H1 (cell line): ENCODE data around the gene ZNF385B. TPM values are rescaled to one million over a fixed set of nuclear protein-coding genes. Genes with fewer than 3 reads are reported as not detected.

Source experiments
- CTCF ChIA-PET: fragments of 300-600 bp; sonication (Branson Sonifier 250); formaldehyde crosslinking; loops from one replicate; lab custom pipeline; 2021; ENCODE audit not compliant: partially characterized antibody; lab: Charles Lee
- POLR2A ChIA-PET: fragments of 300-600 bp; sonication (Branson Sonifier 250); formaldehyde crosslinking; loops from one replicate; lab custom pipeline; 2021; ENCODE audit warnings: inconsistent platforms; ENCODE audit not compliant: partially characterized antibody; lab: Charles Lee
- DNase-seq, 2 experiments: peaks; one replicate each; pipeline versions ENCODE4 v3.0.0 to v3.0.0-alpha.2; 2010 to 2022; ENCODE audit warnings: low spot score in 2 of 2, low read depth in 1 of 2, mixed read lengths in 1 of 2
- FAIRE-seq: peaks from 2 replicates; lab custom pipeline; 2011; peaks lifted over from hg19 to GRCh38; lab: Jason Lieb, UNC
- H2AFZ ChIP-seq: 2 replicates; pipeline ENCODE4 v1.8.1; 2012; ENCODE audit warnings: low read length, inconsistent platforms
- H2AK5ac ChIP-seq: 2 replicates; pipeline ENCODE4 v1.6.1; 2013; ENCODE audit warnings: low read depth, low read length
- H2BK120ac ChIP-seq: replicated peaks from 2 replicates; pipeline ENCODE3; 2013; ENCODE audit warnings: low read depth, low read length, inconsistent platforms
- H2BK12ac ChIP-seq: 2 replicates; pipeline ENCODE4 v1.6.1; 2013; ENCODE audit warnings: low read depth, low read length
- H2BK15ac ChIP-seq: 2 replicates; pipeline ENCODE4 v1.6.1; 2013; ENCODE audit warnings: low read length
- H2BK20ac ChIP-seq: 2 replicates; pipeline ENCODE4 v1.6.1; 2013; ENCODE audit warnings: low read length
- H2BK5ac ChIP-seq: 2 replicates; pipeline ENCODE4 v1.6.1; 2013; ENCODE audit warnings: low read depth, low read length
- H3K14ac ChIP-seq: 2 replicates; pipeline ENCODE4 v1.6.1; 2013; ENCODE audit warnings: inconsistent platforms; ENCODE audit not compliant: insufficient read length
- H3K18ac ChIP-seq: 2 replicates; pipeline ENCODE4 v1.6.1; 2013; ENCODE audit warnings: low read length; ENCODE audit errors: extremely low read depth
- H3K23ac ChIP-seq: 2 replicates; pipeline ENCODE4 v1.6.1; 2013; ENCODE audit warnings: inconsistent platforms; ENCODE audit not compliant: insufficient read length
- H3K23me2 ChIP-seq: 2 replicates; pipeline ENCODE4 v1.6.1; 2013; ENCODE audit warnings: low read depth, low read length
- H3K27ac ChIP-seq: 2 replicates; pipeline ENCODE4 v1.6.1; 2011; ENCODE audit warnings: low read depth, low read length, inconsistent platforms
- H3K27me3 ChIP-seq, 4 experiments: replicated peaks in 1 of 4; 1 replicate in 1 of 4; 2 replicates in 3 of 4; pipeline versions ENCODE4 v1.6.1 to v1.8.1; 2011 to 2013; ENCODE audit warnings: low read length in 3 of 4, mild to moderate bottlenecking in 3 of 4, inconsistent platforms in 2 of 4, mixed read lengths in 2 of 4, moderate library complexity in 1 of 4; ENCODE audit not compliant: control insufficient read depth in 3 of 4, insufficient read depth in 3 of 4; ENCODE audit errors: extremely low read depth in 1 of 4
- H3K36me3 ChIP-seq, 4 experiments: 2 replicates each; pipeline versions ENCODE4 v1.6.1 to v1.8.1; 2011 to 2013; ENCODE audit warnings: mild to moderate bottlenecking in 4 of 4, low read length in 3 of 4, moderate library complexity in 2 of 4, control low read depth in 1 of 4, inconsistent platforms in 1 of 4; ENCODE audit not compliant: insufficient read depth in 4 of 4, control insufficient read depth in 2 of 4
- H3K4ac ChIP-seq: replicated peaks from 2 replicates; pipeline ENCODE3; 2013; ENCODE audit warnings: low read length, low read depth, mixed read lengths, inconsistent platforms; ENCODE audit not compliant: insufficient read length
- H3K4me1 ChIP-seq, 4 experiments: replicated peaks in 1 of 4; 1 replicate in 1 of 4; 2 replicates in 3 of 4; pipeline versions ENCODE4 v1.6.1 to v1.8.1; 2011 to 2013; ENCODE audit warnings: low read length in 3 of 4, inconsistent platforms in 2 of 4, mixed read lengths in 1 of 4; ENCODE audit not compliant: insufficient read depth in 4 of 4, control insufficient read depth in 3 of 4
- H3K4me2 ChIP-seq, 2 experiments: 2 replicates each; pipeline versions ENCODE4 v1.6.1 to v1.8.1; 2011 to 2013; ENCODE audit warnings: low read depth in 2 of 2, low read length in 2 of 2, control low read depth in 1 of 2, inconsistent platforms in 1 of 2, mild to moderate bottlenecking in 1 of 2; ENCODE audit not compliant: insufficient read depth in 1 of 2
- H3K4me3 ChIP-seq, 4 experiments: fragments of 200-600, 300-600 bp in 1 of 4; sonication (generic), shearing (Covaris generic), sonication (Bioruptor Twin) in 1 of 4; 2 replicates each; pipeline versions ENCODE4 v1.5.1 to v1.8.1; 2011 to 2016; ENCODE audit warnings: low read length in 4 of 4, low read depth in 3 of 4, control low read depth in 2 of 4, inconsistent platforms in 2 of 4, mild to moderate bottlenecking in 2 of 4, mixed read lengths in 1 of 4, moderate library complexity in 1 of 4; ENCODE audit not compliant: insufficient read depth in 2 of 4; ENCODE audit errors: extremely low read depth in 1 of 4
- H3K56ac ChIP-seq: replicated peaks from 2 replicates; pipeline ENCODE3; 2013; ENCODE audit warnings: low read depth, mild to moderate bottlenecking, mixed read lengths, low read length, inconsistent platforms; ENCODE audit not compliant: insufficient read length
- H3K79me1 ChIP-seq: 2 replicates; pipeline ENCODE4 v1.6.1; 2013; ENCODE audit warnings: low read depth, low read length, control low read depth
- H3K79me2 ChIP-seq, 2 experiments: 2 replicates each; pipeline versions ENCODE4 v1.6.1 to v1.8.1; 2012 to 2013; ENCODE audit warnings: low read length in 2 of 2, mild to moderate bottlenecking in 2 of 2, inconsistent platforms in 1 of 2; ENCODE audit not compliant: insufficient read depth in 2 of 2, control insufficient read depth in 1 of 2
- H3K9ac ChIP-seq, 4 experiments: replicated peaks in 1 of 4; 1 replicate in 1 of 4; 2 replicates in 3 of 4; pipeline versions ENCODE4 v1.6.1 to v1.8.1; 2011 to 2013; ENCODE audit warnings: low read depth in 3 of 4, low read length in 3 of 4, control low read depth in 2 of 4, mild to moderate bottlenecking in 2 of 4, moderate library complexity in 2 of 4, inconsistent platforms in 1 of 4; ENCODE audit errors: extremely low read depth in 1 of 4
- H3K9me3 ChIP-seq, 2 experiments: 2 replicates each; pipeline versions ENCODE4 v1.6.1 to v1.8.1; 2012 to 2013; ENCODE audit warnings: mild to moderate bottlenecking in 2 of 2, moderate library complexity in 2 of 2, control low read depth in 1 of 2, inconsistent platforms in 1 of 2, low read depth in 1 of 2, low read length in 1 of 2, mixed read lengths in 1 of 2; ENCODE audit not compliant: insufficient read depth in 2 of 2
- H4K20me1 ChIP-seq, 2 experiments: replicated peaks in 1 of 2; 2 replicates each; pipeline versions ENCODE3 to v1.8.1; 2011 to 2013; ENCODE audit warnings: inconsistent platforms in 2 of 2, low read length in 2 of 2, mild to moderate bottlenecking in 1 of 2; ENCODE audit not compliant: insufficient read depth in 2 of 2, control insufficient read depth in 1 of 2
- H4K5ac ChIP-seq: 2 replicates; pipeline ENCODE4 v1.6.1; 2013; ENCODE audit warnings: low read length, low read depth, mixed read lengths, inconsistent platforms; ENCODE audit not compliant: insufficient read length
- H4K8ac ChIP-seq: 2 replicates; pipeline ENCODE4 v1.8.0; 2013; ENCODE audit warnings: mild to moderate bottlenecking, moderate library complexity, low read length, inconsistent platforms; ENCODE audit not compliant: insufficient read depth; ENCODE audit errors: extremely low read depth
- H4K91ac ChIP-seq: replicated peaks from 2 replicates; pipeline ENCODE3; 2013; ENCODE audit warnings: low read length, mixed read lengths, inconsistent platforms; ENCODE audit not compliant: insufficient read length
- CHD2 ChIP-seq: IDR thresholded peaks from 2 replicates; pipeline ENCODE4 v1.6.1; 2012; ENCODE audit warnings: low read length, improper control_type of control experiment
- KDM1A ChIP-seq: fragments of 200-600, 300-600 bp; sonication (generic); IDR thresholded peaks from 2 replicates; pipeline ENCODE4 v1.7.1; 2016; ENCODE audit warnings: mild to moderate bottlenecking, low read length, borderline replicate concordance
- NRF1 ChIP-seq: IDR thresholded peaks from 2 replicates; pipeline ENCODE4 v1.6.1; 2011; ENCODE audit warnings: mild to moderate bottlenecking, low read depth, low read length, improper control_type of control experiment
- SIRT6 ChIP-seq: IDR thresholded peaks from one replicate; pipeline ENCODE4 v1.7.1; 2012; ENCODE audit warnings: low read length, inconsistent platforms
- SRF ChIP-seq: IDR thresholded peaks from 2 replicates; pipeline ENCODE4 v1.6.1; 2011; ENCODE audit warnings: mild to moderate bottlenecking, low read depth, low read length, moderate library complexity
- WGBS, 2 experiments: shearing (Covaris generic) in 1 of 2; methylation state at CpG; one replicate each; pipeline versions ENCODE4 v1.1.6 to v1.1.7; 2013 to 2015; ENCODE audit warnings: low lambda C conversion rate in 2 of 2, mixed read lengths in 2 of 2, inconsistent platforms in 1 of 2, low coverage in 1 of 2, missing lambda C conversion rate in 1 of 2; ENCODE audit not compliant: insufficient replicate concordance in 2 of 2, insufficient coverage in 1 of 2, insufficient read length in 1 of 2; ENCODE audit errors: extremely low coverage in 1 of 2, missing lambda C conversion rate in 1 of 2; 5-methylcytosine and 5-hydroxymethylcytosine counted together
- polyA plus RNA-seq, 7 experiments: library from polyadenylated mRNA; depleted of rRNA in 3 of 7; stranded (reverse) in 5 of 7; unstranded in 2 of 7; fragments of >200 nt in 5 of 7; fragments of 200-250 nt in 2 of 7; gene quantifications; 1 replicate in 5 of 7; 2 replicates in 1 of 7; 4 replicates in 1 of 7; pipeline versions ENCODE4 v1.2.1 to v1.2.3, GENCODE V29; 2011 to 2013; ENCODE audit warnings: missing spikeins in 2 of 7, mixed read lengths in 2 of 7
- total RNA-seq: library from RNA; stranded (reverse); fragmentation: NEBNext Ultra II Directional; extraction: Animal tissue kit (Norgen Biotek cat#: 25700); gene quantifications from 2 replicates; pipeline ENCODE4 v1.2.1, GENCODE V29; 2021

ZNF385B gene
- total and polyA plus RNA-seq, 2 of the 8 experiments (the other 6 are each of a cell fraction or from before 2014, with no cell fraction given), result 1.1 to 3.7 TPM

- Histone ChIP-seq H4K20me1 (no peaks in the 10 kb centered on the region), H3K27ac (no peak overlapping the region), H3K4ac (no peak overlapping the region), H3K14ac (no peak overlapping the region), H3K79me2 (no peaks in the 10 kb centered on the region), H3K4me1 (peaks cover 0 to 7% (median 2%) of the 10 kb centered on the region in 4 experiments; a peak in 2 of 7 replicates), H3K9ac (no peak overlapping the region), H3K9me3 (no peaks in the 10 kb centered on the region), H2BK120ac (no peak overlapping the region), H3K4me3 (no peak overlapping the region), H3K79me1 (no peaks in the 10 kb centered on the region; the same call in 1 of the 2 replicates), H3K23ac (no peak overlapping the region), H4K8ac (no peak overlapping the region), H3K27me3 (no peaks in the 10 kb centered on the region), H2BK5ac (no peak overlapping the region), H2AK5ac (no peak overlapping the region), H3K36me3 (no peaks in the 10 kb centered on the region), H2AFZ (no peak overlapping the region), H3K18ac (no peak overlapping the region), H3K23me2 (no peaks in the 10 kb centered on the region), H3K4me2 (no peak overlapping the region), H3K56ac (no peak overlapping the region), H4K91ac (no peak overlapping the region), H2BK15ac (no peak overlapping the region), H4K5ac (no peak overlapping the region), H2BK20ac (no peak overlapping the region), H2BK12ac (no peak overlapping the region)
- CTCF ChIA-PET, result no interaction called here
- TF ChIP-seq NRF1 (no peak), SRF (no peak), SIRT6 (no peak), CHD2 (no peak), KDM1A (no peak)
- FAIRE-seq, result no peak
- WGBS, 2 experiments, result 88% methylated on average over 4 of the region's 4 CpGs; no CpG with 5 or more reads in 1 of the 2 experiments
- no peak for DNase-seq
- POLR2A ChIA-PET, result no interaction called here
These were observed 289.7 kb downstream of the ZNF385B start for GRCh38 chr2:179571721-179572120.
